Measurements from ENCODE around the gene CORO2A. TPM values are rescaled to one million over a fixed set of nuclear protein-coding genes. Genes with fewer than 3 reads are reported as not detected.

The CORO2A gene
- total RNA-seq, 4 donors from 2014 or later, result 1.1 to 3.5 (median 2.1) TPM

DNA sequence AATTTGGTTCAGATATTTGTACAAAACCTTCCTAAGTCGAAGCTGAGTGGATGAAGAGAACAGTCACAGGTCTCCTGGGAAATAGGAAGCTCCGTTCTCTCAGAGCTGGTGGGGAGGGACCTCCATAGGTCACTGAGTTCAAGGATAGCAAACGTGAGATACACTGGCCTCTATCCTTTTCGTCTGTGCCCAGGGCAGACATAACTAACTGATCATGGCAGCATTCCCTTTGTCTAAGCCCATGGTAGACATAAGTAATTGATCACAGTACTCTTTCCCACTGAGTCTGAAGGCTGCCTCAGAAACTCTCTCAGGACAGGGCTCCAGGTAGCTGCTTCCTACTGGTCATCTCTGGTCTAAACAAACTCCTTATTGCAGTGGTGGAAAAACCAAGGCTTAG is 12.3 kb upstream of the CORO2A start:
- intact Hi-C loops (cut with DNase I), result no loop called here
- peaks cover 0 to 13% of the 10 kb centered on the region in 2 donors for H3K36me3 ChIP-seq
- H3K4me1 ChIP-seq, result peaks cover 0 to 5% of the 10 kb centered on the region in 2 donors
- no peak overlapping the region for H3K4me3 ChIP-seq (replicated peaks in 1 of 3)
- no peak overlapping the region for H3K27ac ChIP-seq
- H3K9me3 ChIP-seq, result no peaks in the 10 kb centered on the region
- no peaks in the 10 kb centered on the region for H3K27me3 ChIP-seq
- TF ChIP-seq POLR2A (IDR thresholded peaks at IDR 0.05) (no peak), CTCF (IDR thresholded peaks at IDR 0.05) (no peak)
- WGBS, 2 donors, result 78 to 79% methylated on average over 4 of the region's 4 CpGs
- no peak for DNase-seq

DNA sequence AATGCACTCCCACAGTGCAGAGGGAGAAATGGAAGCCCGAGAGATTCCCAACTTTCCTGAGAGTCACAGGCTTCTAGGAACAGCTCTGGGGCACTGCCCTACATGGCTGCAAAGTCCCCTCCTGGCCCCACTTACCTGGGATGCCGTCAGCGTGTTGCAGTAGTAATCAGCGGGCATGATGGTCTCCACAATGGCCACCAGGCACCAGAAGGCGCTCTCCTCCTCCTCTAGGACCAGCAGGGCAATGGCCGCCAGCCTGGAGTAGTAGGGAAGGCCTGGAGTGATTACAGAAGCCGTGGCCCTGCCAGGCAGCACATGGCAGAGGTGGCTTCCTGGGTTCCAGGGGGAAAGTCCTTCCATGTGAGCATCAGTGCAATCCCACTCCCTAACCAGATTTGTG is 10.7 kb upstream of the CORO2A start:
- no peak for DNase-seq
- Histone ChIP-seq H3K9me3 (no peaks in the 10 kb centered on the region), H3K4me1 (peaks cover 0 to 5% of the 10 kb centered on the region in 2 donors), H3K27me3 (no peaks in the 10 kb centered on the region), H3K27ac (no peak overlapping the region), H3K4me3 (replicated peaks in 1 of 3) (no peak overlapping the region), H3K36me3 (peaks cover 0 to 16% of the 10 kb centered on the region in 2 donors)
- intact Hi-C loops (cut with DNase I), result no loop called here
- 82 to 97% methylated on average over 5 to 7 of the region's 7 CpGs for WGBS, 2 donors
- TF ChIP-seq CTCF (IDR thresholded peaks at IDR 0.05), result no peak
- no peak for TF ChIP-seq POLR2A (IDR thresholded peaks at IDR 0.05)

- peaks cover 0 to 11% of the 10 kb centered on the region in 2 donors for H3K36me3 ChIP-seq
- intact Hi-C loops (cut with DNase I), result no loop called here
- 77 to 87% methylated on average over 5 of the region's 5 CpGs for WGBS, 2 donors
Measured at GRCh38 chr9:98202252-98202651, 9.8 kb upstream of the CORO2A start.

GRCh38 chr9:98201749-98202148 is 9.3 kb upstream of the CORO2A start:
- H3K4me3 ChIP-seq (replicated peaks in 1 of 3), result no peak overlapping the region
- H3K9me3 ChIP-seq, result no peaks in the 10 kb centered on the region
- no peak for DNase-seq
- intact Hi-C loops (cut with DNase I), result no loop called here
- H3K27ac ChIP-seq, result no peak overlapping the region
- TF ChIP-seq CTCF (IDR thresholded peaks at IDR 0.05) (no peak), POLR2A (IDR thresholded peaks at IDR 0.05) (no peak)
- no peaks in the 10 kb centered on the region for H3K27me3 ChIP-seq
- peaks cover 0 to 5% of the 10 kb centered on the region in 2 donors for H3K4me1 ChIP-seq
- 95 to 100% methylated on average over 1 to 7 of the region's 7 CpGs for WGBS, 2 donors
- H3K36me3 ChIP-seq, result peaks cover 0 to 11% of the 10 kb centered on the region in 2 donors

More at GRCh38 chr9:98202252-98202651, 9.8 kb upstream of the CORO2A start:
- peaks cover 0 to 5% of the 10 kb centered on the region in 2 donors for H3K4me1 ChIP-seq
- H3K27me3 ChIP-seq, result no peaks in the 10 kb centered on the region
- no peak for DNase-seq
- TF ChIP-seq POLR2A (IDR thresholded peaks at IDR 0.05) (no peak), CTCF (IDR thresholded peaks at IDR 0.05) (no peak)
- H3K27ac ChIP-seq, result no peak overlapping the region
- no peaks in the 10 kb centered on the region for H3K9me3 ChIP-seq
- no peak overlapping the region for H3K4me3 ChIP-seq (replicated peaks in 1 of 3)

- Histone ChIP-seq H3K9me3 (no peaks in the 10 kb centered on the region), H3K27me3 (no peaks in the 10 kb centered on the region), H3K36me3 (peaks cover 0 to 11% of the 10 kb centered on the region in 2 donors), H3K4me3 (replicated peaks in 1 of 3) (no peak overlapping the region), H3K4me1 (peaks cover 0 to 5% of the 10 kb centered on the region in 2 donors), H3K27ac (no peak overlapping the region)
- intact Hi-C loops (cut with DNase I), result no loop called here
- TF ChIP-seq CTCF (IDR thresholded peaks at IDR 0.05), result no peak
- no peak for TF ChIP-seq POLR2A (IDR thresholded peaks at IDR 0.05)
- DNase-seq, result no peak
- 90% methylated on average over 6 of the region's 6 CpGs for WGBS, 2 donors
Measured at GRCh38 chr9:98201102-98201501, 8.7 kb upstream of the CORO2A start.
